ENCODE measurements around the gene ANKFY1. TPM values are rescaled to one million over a fixed set of nuclear protein-coding genes. Genes with fewer than 3 reads are reported as not detected.

Gene ANKFY1
- total RNA-seq, 1 experiment from 2014 or later, result 46.8 TPM

DNA sequence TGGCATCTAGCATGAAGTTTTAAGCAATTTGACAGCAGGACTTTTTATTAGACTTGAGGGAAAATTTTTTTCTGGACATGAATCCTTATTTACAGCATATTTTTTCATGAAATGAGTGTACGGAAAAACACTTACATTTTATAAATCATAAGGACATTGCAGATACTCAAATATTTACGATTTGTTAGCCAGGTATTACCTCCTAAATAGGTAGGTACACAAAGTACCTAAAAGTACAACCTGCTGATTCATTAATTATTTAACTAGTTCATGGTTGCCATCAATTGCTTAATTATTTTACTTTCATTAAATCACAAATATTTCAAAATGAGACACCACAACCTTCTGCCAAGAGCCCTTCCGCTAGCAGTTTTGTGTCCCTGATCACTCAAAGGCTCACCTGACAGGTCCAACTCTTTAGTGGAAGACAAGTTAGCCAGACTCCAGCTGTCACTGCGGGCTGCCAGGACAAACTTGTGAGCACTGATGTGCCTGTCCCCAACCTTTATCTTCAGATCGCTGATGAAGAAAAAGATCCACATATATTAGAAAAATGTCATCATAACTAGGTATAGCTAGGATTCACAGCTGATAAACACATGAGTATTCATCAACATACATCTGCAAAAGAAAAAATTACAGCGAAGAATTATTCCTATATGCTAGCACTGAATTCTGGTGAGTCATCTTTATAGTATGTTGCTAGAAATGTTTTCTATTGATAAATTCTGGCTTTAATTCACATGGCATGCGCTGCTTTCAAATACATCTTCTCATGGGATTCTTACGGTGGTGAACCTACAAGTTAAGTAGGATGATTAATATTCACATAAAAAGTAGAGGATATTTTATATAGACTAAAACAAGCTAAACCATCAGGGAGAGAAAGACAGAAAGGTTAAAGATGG is 28.2 kb downstream of the ANKFY1 start:
- H3K27me3 Mint-ChIP-seq (ENCODE audit: low read depth), result no peaks in the 10 kb centered on the region
- H3K9me3 Mint-ChIP-seq, result no peaks in the 10 kb centered on the region
- ChIA-PET CTCF (no interaction called here), POLR2A (no interaction called here)
- H3K4me3 Mint-ChIP-seq, result no peak overlapping the region
- ATAC-seq, result no peak
- no peaks in the 10 kb centered on the region for H3K4me1 Mint-ChIP-seq
- H3K36me3 Mint-ChIP-seq, result peaks cover 32% of the 10 kb centered on the region
- peak overlapping the region; percentile 17; the same call in 1 of the 2 replicates for H3K27ac Mint-ChIP-seq
- no peak for TF ChIP-seq RORB (CRISPR knock-in tag; IDR thresholded peaks at IDR 0.05)
- TF ChIP-seq, protein P1, sequence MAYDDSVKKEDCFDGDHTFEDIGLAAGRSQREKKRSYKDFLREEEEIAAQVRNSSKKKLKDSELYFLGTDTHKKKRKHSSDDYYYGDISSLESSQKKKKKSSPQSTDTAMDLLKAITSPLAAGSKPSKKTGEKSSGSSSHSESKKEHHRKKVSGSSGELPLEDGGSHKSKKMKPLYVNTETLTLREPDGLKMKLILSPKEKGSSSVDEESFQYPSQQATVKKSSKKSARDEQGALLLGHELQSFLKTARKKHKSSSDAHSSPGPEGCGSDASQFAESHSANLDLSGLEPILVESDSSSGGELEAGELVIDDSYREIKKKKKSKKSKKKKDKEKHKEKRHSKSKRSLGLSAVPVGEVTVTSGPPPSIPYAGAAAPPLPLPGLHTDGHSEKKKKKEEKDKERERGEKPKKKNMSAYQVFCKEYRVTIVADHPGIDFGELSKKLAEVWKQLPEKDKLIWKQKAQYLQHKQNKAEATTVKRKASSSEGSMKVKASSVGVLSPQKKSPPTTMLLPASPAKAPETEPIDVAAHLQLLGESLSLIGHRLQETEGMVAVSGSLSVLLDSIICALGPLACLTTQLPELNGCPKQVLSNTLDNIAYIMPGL (CRISPR knock-in tag; IDR thresholded peaks at IDR 0.05), result no peak
- TF ChIP-seq, protein P2, sequence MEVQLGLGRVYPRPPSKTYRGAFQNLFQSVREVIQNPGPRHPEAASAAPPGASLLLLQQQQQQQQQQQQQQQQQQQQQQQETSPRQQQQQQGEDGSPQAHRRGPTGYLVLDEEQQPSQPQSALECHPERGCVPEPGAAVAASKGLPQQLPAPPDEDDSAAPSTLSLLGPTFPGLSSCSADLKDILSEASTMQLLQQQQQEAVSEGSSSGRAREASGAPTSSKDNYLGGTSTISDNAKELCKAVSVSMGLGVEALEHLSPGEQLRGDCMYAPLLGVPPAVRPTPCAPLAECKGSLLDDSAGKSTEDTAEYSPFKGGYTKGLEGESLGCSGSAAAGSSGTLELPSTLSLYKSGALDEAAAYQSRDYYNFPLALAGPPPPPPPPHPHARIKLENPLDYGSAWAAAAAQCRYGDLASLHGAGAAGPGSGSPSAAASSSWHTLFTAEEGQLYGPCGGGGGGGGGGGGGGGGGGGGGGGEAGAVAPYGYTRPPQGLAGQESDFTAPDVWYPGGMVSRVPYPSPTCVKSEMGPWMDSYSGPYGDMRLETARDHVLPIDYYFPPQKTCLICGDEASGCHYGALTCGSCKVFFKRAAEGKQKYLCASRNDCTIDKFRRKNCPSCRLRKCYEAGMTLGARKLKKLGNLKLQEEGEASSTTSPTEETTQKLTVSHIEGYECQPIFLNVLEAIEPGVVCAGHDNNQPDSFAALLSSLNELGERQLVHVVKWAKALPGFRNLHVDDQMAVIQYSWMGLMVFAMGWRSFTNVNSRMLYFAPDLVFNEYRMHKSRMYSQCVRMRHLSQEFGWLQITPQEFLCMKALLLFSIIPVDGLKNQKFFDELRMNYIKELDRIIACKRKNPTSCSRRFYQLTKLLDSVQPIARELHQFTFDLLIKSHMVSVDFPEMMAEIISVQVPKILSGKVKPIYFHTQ (CRISPR knock-in tag; IDR thresholded peaks at IDR 0.05), result no peak
- TF ChIP-seq, protein P3, sequence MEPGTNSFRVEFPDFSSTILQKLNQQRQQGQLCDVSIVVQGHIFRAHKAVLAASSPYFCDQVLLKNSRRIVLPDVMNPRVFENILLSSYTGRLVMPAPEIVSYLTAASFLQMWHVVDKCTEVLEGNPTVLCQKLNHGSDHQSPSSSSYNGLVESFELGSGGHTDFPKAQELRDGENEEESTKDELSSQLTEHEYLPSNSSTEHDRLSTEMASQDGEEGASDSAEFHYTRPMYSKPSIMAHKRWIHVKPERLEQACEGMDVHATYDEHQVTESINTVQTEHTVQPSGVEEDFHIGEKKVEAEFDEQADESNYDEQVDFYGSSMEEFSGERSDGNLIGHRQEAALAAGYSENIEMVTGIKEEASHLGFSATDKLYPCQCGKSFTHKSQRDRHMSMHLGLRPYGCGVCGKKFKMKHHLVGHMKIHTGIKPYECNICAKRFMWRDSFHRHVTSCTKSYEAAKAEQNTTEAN (CRISPR knock-in tag; IDR thresholded peaks at IDR 0.05), result no peak
- TF ChIP-seq NR3C1 (CRISPR knock-in tag; conservative IDR thresholded peaks at IDR 0.05; ENCODE audit: low read depth), result no peak
- DNase-seq (ENCODE audit: low spot score), result no peak

DNA sequence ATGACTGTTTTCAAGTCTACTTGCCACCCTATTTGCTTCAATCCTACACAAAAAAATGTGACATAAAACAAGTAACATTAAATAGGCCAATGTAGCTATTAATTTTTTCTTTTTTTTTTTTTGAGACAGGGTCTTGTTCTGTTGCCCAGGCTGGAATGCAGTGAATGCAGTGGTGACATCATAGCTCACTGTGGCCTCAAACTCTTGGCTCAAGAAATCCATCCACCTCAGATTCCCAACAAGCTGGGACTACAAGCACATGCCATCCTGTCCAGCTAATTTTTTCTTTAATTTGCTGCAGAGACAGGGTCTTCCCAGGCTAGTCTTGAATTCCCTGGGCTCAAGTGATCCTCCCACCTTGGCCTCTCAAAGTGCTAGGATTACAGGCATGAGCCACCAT is 29.4 kb downstream of the ANKFY1 start:
- H3K9me3 Mint-ChIP-seq, result no peaks in the 10 kb centered on the region
- no peak overlapping the region for H3K4me3 Mint-ChIP-seq
- H3K27me3 Mint-ChIP-seq (ENCODE audit: low read depth), result no peaks in the 10 kb centered on the region
- ChIA-PET CTCF (interaction anchor here (0.5 kb wide), 1 partner anchor 9 kb away, joined by 3 read pairs; no protein-coding TSS in a partner anchor), POLR2A (no interaction called here)
- no peaks in the 10 kb centered on the region for H3K4me1 Mint-ChIP-seq
- ATAC-seq (no peak), DNase-seq (ENCODE audit: low spot score) (no peak)
- no peak overlapping the region for H3K27ac Mint-ChIP-seq
- peaks cover 28% of the 10 kb centered on the region for H3K36me3 Mint-ChIP-seq
- TF ChIP-seq GRHL2 (CRISPR knock-in tag; IDR thresholded peaks at IDR 0.05; ENCODE audit: insufficient replicate concordance, severe bottlenecking) (no peak), JAZF1 (CRISPR knock-in tag; IDR thresholded peaks at IDR 0.05) (no peak), CREB1 (CRISPR knock-in tag; IDR thresholded peaks at IDR 0.05) (no peak), CBFB (CRISPR knock-in tag; IDR thresholded peaks at IDR 0.05; ENCODE audit: low read depth) (no peak), ZNF263 (CRISPR knock-in tag; IDR thresholded peaks at IDR 0.05; ENCODE audit: low read depth) (no peak), SP1 (CRISPR knock-in tag; conservative IDR thresholded peaks at IDR 0.05) (no peak), GABPB1 (CRISPR knock-in tag; IDR thresholded peaks at IDR 0.05) (no peak), ZNF138 (CRISPR knock-in tag; conservative IDR thresholded peaks at IDR 0.05) (no peak)
- TF ChIP-seq, protein P4, sequence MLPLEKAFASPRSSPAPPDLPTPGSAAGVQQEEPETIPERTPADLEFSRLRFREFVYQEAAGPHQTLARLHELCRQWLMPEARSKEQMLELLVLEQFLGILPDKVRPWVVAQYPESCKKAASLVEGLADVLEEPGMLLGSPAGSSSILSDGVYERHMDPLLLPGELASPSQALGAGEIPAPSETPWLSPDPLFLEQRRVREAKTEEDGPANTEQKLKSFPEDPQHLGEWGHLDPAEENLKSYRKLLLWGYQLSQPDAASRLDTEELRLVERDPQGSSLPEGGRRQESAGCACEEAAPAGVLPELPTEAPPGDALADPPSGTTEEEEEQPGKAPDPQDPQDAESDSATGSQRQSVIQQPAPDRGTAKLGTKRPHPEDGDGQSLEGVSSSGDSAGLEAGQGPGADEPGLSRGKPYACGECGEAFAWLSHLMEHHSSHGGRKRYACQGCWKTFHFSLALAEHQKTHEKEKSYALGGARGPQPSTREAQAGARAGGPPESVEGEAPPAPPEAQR (CRISPR knock-in tag; IDR thresholded peaks at IDR 0.05), result no peak
- TF ChIP-seq, protein P5, sequence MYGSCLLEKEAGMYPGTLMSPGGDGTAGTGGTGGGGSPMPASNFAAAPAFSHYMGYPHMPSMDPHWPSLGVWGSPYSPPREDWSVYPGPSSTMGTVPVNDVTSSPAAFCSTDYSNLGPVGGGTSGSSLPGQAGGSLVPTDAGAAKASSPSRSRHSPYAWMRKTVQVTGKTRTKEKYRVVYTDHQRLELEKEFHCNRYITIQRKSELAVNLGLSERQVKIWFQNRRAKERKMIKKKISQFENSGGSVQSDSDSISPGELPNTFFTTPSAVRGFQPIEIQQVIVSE (CRISPR knock-in tag; IDR thresholded peaks at IDR 0.05; ENCODE audit: borderline replicate concordance), result no peak
- TF ChIP-seq, protein P6, sequence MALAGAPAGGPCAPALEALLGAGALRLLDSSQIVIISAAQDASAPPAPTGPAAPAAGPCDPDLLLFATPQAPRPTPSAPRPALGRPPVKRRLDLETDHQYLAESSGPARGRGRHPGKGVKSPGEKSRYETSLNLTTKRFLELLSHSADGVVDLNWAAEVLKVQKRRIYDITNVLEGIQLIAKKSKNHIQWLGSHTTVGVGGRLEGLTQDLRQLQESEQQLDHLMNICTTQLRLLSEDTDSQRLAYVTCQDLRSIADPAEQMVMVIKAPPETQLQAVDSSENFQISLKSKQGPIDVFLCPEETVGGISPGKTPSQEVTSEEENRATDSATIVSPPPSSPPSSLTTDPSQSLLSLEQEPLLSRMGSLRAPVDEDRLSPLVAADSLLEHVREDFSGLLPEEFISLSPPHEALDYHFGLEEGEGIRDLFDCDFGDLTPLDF (CRISPR knock-in tag; IDR thresholded peaks at IDR 0.05), result no peak
- TF ChIP-seq, protein P7, sequence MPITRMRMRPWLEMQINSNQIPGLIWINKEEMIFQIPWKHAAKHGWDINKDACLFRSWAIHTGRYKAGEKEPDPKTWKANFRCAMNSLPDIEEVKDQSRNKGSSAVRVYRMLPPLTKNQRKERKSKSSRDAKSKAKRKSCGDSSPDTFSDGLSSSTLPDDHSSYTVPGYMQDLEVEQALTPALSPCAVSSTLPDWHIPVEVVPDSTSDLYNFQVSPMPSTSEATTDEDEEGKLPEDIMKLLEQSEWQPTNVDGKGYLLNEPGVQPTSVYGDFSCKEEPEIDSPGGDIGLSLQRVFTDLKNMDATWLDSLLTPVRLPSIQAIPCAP (CRISPR knock-in tag; IDR thresholded peaks at IDR 0.05), result no peak
- TF ChIP-seq, protein P8, sequence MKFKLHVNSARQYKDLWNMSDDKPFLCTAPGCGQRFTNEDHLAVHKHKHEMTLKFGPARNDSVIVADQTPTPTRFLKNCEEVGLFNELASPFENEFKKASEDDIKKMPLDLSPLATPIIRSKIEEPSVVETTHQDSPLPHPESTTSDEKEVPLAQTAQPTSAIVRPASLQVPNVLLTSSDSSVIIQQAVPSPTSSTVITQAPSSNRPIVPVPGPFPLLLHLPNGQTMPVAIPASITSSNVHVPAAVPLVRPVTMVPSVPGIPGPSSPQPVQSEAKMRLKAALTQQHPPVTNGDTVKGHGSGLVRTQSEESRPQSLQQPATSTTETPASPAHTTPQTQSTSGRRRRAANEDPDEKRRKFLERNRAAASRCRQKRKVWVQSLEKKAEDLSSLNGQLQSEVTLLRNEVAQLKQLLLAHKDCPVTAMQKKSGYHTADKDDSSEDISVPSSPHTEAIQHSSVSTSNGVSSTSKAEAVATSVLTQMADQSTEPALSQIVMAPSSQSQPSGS (CRISPR knock-in tag; IDR thresholded peaks at IDR 0.05; ENCODE audit: borderline replicate concordance, low read depth), result no peak
- TF ChIP-seq, protein P9, sequence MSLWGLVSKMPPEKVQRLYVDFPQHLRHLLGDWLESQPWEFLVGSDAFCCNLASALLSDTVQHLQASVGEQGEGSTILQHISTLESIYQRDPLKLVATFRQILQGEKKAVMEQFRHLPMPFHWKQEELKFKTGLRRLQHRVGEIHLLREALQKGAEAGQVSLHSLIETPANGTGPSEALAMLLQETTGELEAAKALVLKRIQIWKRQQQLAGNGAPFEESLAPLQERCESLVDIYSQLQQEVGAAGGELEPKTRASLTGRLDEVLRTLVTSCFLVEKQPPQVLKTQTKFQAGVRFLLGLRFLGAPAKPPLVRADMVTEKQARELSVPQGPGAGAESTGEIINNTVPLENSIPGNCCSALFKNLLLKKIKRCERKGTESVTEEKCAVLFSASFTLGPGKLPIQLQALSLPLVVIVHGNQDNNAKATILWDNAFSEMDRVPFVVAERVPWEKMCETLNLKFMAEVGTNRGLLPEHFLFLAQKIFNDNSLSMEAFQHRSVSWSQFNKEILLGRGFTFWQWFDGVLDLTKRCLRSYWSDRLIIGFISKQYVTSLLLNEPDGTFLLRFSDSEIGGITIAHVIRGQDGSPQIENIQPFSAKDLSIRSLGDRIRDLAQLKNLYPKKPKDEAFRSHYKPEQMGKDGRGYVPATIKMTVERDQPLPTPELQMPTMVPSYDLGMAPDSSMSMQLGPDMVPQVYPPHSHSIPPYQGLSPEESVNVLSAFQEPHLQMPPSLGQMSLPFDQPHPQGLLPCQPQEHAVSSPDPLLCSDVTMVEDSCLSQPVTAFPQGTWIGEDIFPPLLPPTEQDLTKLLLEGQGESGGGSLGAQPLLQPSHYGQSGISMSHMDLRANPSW (CRISPR knock-in tag; conservative IDR thresholded peaks at IDR 0.05; ENCODE audit: low read depth), result no peak
